Panc1 (cell line): ENCODE measurements around the gene MEGF6. TPM values are rescaled to one million over a fixed set of nuclear protein-coding genes. Genes with fewer than 3 reads are reported as not detected.

Source experiments
- ATAC-seq: fragments of 200-7000 bp; cut with Tn5 transposase; 2 replicates; pipeline ENCODE4 v1.9.1; 2020; ENCODE audit warnings: mild to moderate bottlenecking, moderate library complexity
- BruUV-seq: library from RNA; stranded (reverse); fragments of 400-500 nt; replicated peaks from 2 replicates; lab custom pipeline; 2021; lab: Mats Ljungman, UMichigan
- CTCF ChIA-PET: fragments of 300-600 bp; sonication (Branson Sonifier 250); formaldehyde crosslinking; loops from one replicate; lab custom pipeline; 2022; ENCODE audit warnings: antibody characterized with exemption; lab: Charles Lee
- POLR2A ChIA-PET: fragments of 300-600 bp; sonication (Branson Sonifier 250); formaldehyde crosslinking; loops from one replicate; lab custom pipeline; 2022; ENCODE audit warnings: antibody characterized with exemption; lab: Charles Lee
- DNase-seq: peaks from one replicate; pipeline ENCODE4 v3.0.0-alpha.2; 2010; ENCODE audit warnings: low read depth, low spot score
- H3K27ac ChIP-seq: 2 replicates; pipeline ENCODE4 v1.5.1; 2011; ENCODE audit warnings: mild to moderate bottlenecking, low read length, inconsistent platforms
- H3K27me3 ChIP-seq: fragments of 200-500 bp; sonication (Bioruptor generic); 2 replicates; pipeline ENCODE4 v1.6.0; 2014; ENCODE audit warnings: low read length, inconsistent platforms; ENCODE audit not compliant: control insufficient read depth, insufficient read depth
- H3K36me3 ChIP-seq: fragments of 200-500 bp; sonication (Bioruptor generic); 2 replicates; pipeline ENCODE4 v1.5.1; 2014; ENCODE audit warnings: inconsistent platforms, mild to moderate bottlenecking, low read length, moderate library complexity; ENCODE audit not compliant: control insufficient read depth, insufficient read depth
- H3K4me1 ChIP-seq: 2 replicates; pipeline ENCODE4 v1.5.1; 2011; ENCODE audit warnings: inconsistent platforms, mild to moderate bottlenecking, low read length, moderate library complexity; ENCODE audit not compliant: control insufficient read depth, insufficient read depth
- H3K4me3 ChIP-seq, 2 experiments: 2 replicates each; pipeline ENCODE4 v1.5.1; 2011 to 2012; ENCODE audit warnings: low read depth in 2 of 2, low read length in 2 of 2, mild to moderate bottlenecking in 2 of 2, inconsistent platforms in 1 of 2, moderate library complexity in 1 of 2
- H3K9me3 ChIP-seq: fragments of 200-500 bp; sonication (Bioruptor generic); 2 replicates; pipeline ENCODE4 v1.5.1; 2014; ENCODE audit warnings: low read depth, mild to moderate bottlenecking, inconsistent platforms, low read length, moderate library complexity; ENCODE audit not compliant: control insufficient read depth, insufficient read depth
- POLR2AphosphoS5 ChIP-seq: IDR thresholded peaks from 2 replicates; pipeline ENCODE4 v1.6.1; 2012; ENCODE audit warnings: mild to moderate bottlenecking, low read depth, low read length, moderate library complexity
- REST ChIP-seq, 2 experiments: IDR thresholded peaks; 2 replicates each; pipeline ENCODE4 v1.6.1; 2011 to 2012; ENCODE audit warnings: low read depth in 2 of 2, control low read depth in 1 of 2, low read length in 1 of 2, mild to moderate bottlenecking in 1 of 2, moderate library complexity in 1 of 2; ENCODE audit not compliant: insufficient read depth in 1 of 2
- SIN3A ChIP-seq: IDR thresholded peaks from 2 replicates; pipeline ENCODE4 v1.6.1; 2012; ENCODE audit warnings: low read depth, mild to moderate bottlenecking, low read length, moderate library complexity, borderline replicate concordance; ENCODE audit not compliant: insufficient read depth
- TCF7L2 ChIP-seq: IDR thresholded peaks from 2 replicates; pipeline ENCODE4 v1.6.1; 2011; ENCODE audit warnings: mild to moderate bottlenecking, low read depth, low read length, inconsistent platforms
- in situ Hi-C: cut with HindIII; loops from 2 replicates; pipeline ENCODE4 v1.10.0; 2016; ENCODE audit warnings: low sequenced_read_pairs, low pct_unique_long_range_greater_than_20kb
- intact Hi-C: fragments of 100-400 bp; cut with micrococcal nuclease; formaldehyde crosslinking; loops from one replicate; pipeline ENCODE4 v1.10.0; 2022; ENCODE audit not compliant: unreplicated experiment
- total RNA-seq: library from RNA; stranded (reverse); gene quantifications from one replicate; pipeline ENCODE4 v1.2.1, GENCODE V29; 2021; ENCODE audit not compliant: unreplicated experiment
- TF ChIP-seq, protein P1 (sequence below): fragments of 450-650 bp; IDR thresholded peaks from 2 replicates; pipeline ENCODE4 v1.5.1; 2017; ENCODE audit warnings: mild to moderate bottlenecking

The MEGF6 gene
- total RNA-seq, 1 experiment from 2014 or later, result 32.6 TPM

DNA sequence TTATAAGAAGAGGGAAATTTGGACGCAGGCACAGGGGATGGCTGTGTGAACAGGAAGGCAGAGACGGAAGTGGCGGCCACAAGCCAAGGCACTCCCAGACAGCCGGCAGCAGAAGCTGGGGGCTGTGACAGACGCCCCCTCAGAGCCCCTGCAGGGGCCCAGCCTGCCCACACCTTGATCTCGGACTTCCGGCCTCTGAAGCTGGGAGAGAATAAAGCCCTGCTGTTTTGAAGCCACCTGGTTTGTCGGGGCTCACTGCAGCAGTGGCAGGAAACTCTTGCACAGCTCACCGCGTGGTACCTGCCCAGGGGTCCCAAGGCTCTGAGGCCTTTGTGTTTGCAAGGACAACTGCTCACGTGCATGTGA, 13.7 kb downstream of the MEGF6 start:
- no peak overlapping the region for H3K4me3 ChIP-seq
- intact Hi-C loops, result no loop called here
- ChIA-PET POLR2A (no interaction called here), CTCF (no interaction called here)
- no peak overlapping the region for H3K27ac ChIP-seq
- DNase-seq (no peak), ATAC-seq (no peak)
- BruUV-seq, result no TSS peak
- in situ Hi-C loops, result no loop called here
- H3K4me1 ChIP-seq, result peaks cover 8% of the 10 kb centered on the region
- H3K9me3 ChIP-seq, result no peaks in the 10 kb centered on the region
- no peak for TF ChIP-seq SIN3A
- no peak for TF ChIP-seq REST (IDR thresholded peaks at IDR 0.05; ENCODE audit: insufficient read depth in 1 of 2, low read depth in 2 of 2, low read length in 1 of 2)
- no peaks in the 10 kb centered on the region for H3K36me3 ChIP-seq
- H3K27me3 ChIP-seq, result no peaks in the 10 kb centered on the region

DNA sequence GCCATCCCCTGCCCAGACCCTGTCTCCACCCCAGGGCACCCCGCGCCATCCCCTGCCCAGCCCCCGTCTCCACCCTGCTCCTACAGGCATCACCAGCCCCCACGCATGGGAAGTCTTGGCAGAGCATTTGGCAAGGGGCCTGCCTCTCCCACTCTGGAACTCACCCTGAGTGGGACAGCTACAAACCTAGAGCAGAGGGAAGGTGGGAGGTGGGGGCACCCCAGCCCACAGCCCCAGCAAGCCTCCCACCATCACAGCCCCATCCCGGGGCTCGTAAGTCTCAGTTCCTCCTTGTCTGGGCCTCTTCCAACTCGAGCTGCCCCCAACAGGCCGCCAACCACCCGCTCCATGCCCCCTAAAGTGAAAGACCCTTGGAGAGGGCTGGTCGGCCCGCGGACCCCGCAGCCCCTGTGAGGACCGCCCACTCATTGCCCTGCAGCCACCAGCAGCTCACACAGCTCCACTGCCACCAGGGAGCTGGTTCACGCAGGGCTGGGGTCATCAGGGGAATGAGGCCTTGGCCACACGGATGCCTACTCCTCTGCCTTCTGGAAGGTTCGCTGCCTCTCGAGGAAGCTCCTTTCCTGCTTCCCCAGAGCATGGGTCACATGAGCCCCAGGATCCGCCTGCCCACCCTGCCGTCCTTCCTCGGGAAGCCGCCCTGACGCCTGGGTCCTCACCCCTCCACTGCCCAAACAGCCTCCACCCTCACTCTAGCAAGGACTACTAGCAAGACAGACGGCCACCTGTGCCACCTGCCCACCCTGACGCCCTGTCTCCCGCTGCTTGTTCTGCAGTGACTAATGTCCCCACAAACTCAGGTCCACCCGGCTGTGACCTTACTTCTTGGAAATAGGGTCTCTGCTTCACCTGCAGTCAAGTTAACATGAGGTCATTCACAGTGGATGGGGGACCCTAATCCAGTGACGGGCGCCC, 14.4 kb downstream of the MEGF6 start:
- Histone ChIP-seq H3K4me3 (no peak overlapping the region), H3K27me3 (no peaks in the 10 kb centered on the region), H3K36me3 (no peaks in the 10 kb centered on the region), H3K9me3 (no peaks in the 10 kb centered on the region), H3K4me1 (peaks cover 8% of the 10 kb centered on the region), H3K27ac (no peak overlapping the region)
- ChIA-PET CTCF (no interaction called here), POLR2A (no interaction called here)
- in situ Hi-C loops, result no loop called here
- intact Hi-C loops, result no loop called here
- DNase-seq, result no peak
- no peak for ATAC-seq
- BruUV-seq, result no TSS peak
- TF ChIP-seq, protein P1, sequence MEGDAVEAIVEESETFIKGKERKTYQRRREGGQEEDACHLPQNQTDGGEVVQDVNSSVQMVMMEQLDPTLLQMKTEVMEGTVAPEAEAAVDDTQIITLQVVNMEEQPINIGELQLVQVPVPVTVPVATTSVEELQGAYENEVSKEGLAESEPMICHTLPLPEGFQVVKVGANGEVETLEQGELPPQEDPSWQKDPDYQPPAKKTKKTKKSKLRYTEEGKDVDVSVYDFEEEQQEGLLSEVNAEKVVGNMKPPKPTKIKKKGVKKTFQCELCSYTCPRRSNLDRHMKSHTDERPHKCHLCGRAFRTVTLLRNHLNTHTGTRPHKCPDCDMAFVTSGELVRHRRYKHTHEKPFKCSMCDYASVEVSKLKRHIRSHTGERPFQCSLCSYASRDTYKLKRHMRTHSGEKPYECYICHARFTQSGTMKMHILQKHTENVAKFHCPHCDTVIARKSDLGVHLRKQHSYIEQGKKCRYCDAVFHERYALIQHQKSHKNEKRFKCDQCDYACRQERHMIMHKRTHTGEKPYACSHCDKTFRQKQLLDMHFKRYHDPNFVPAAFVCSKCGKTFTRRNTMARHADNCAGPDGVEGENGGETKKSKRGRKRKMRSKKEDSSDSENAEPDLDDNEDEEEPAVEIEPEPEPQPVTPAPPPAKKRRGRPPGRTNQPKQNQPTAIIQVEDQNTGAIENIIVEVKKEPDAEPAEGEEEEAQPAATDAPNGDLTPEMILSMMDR, result no peak
- no peak for TF ChIP-seq SIN3A
- TF ChIP-seq POLR2AphosphoS5, result no peak
- no peak for TF ChIP-seq REST (IDR thresholded peaks at IDR 0.05; ENCODE audit: insufficient read depth in 1 of 2, low read depth in 2 of 2, low read length in 1 of 2)
- TF ChIP-seq TCF7L2, result no peak
